GM18505 (cell line): Measurements from ENCODE around the gene USP47.
"Not testable (repeated sequence)": the region's sequence is repeated elsewhere in the genome, so short reads cannot be mapped to it uniquely, and the experiment has no call there.

Experiments used
- ATAC-seq: cut with Tn5 transposase; IDR thresholded peaks from one replicate; pipeline ENCODE4 v1.9.1; 2021; ENCODE audit not compliant: unreplicated experiment
- POLR2A ChIP-seq: IDR thresholded peaks from 4 replicates; pipeline ENCODE4 v1.6.1; 2011; ENCODE audit warnings: borderline replicate concordance; ENCODE audit not compliant: insufficient read depth, insufficient read length; ENCODE audit errors: extremely low read depth

The USP47 gene

GRCh38 chr11:11814614-11815452 lies 26.9 kb upstream of the USP47 start:
- no peak for TF ChIP-seq POLR2A

GRCh38 chr11:11816511-11817314 lies 25.1 kb upstream of the USP47 start:
- TF ChIP-seq POLR2A, result no peak
- ATAC-seq, result no peak

More at GRCh38 chr11:11814614-11815452, 26.9 kb upstream of the USP47 start:
- ATAC-seq, result no peak

GRCh38 chr11:11817957-11818356 lies 23.8 kb upstream of the USP47 start:
- ATAC-seq, result no peak
- TF ChIP-seq POLR2A, result no peak

GRCh38 chr11:11818529-11819121 lies 23.1 kb upstream of the USP47 start:
- TF ChIP-seq POLR2A, result no peak
- no peak for ATAC-seq

GRCh38 chr11:11821899-11822298 lies 19.9 kb upstream of the USP47 start:
- ATAC-seq, result no peak
- no peak for TF ChIP-seq POLR2A

GRCh38 chr11:11822946-11823345 lies 18.8 kb upstream of the USP47 start:
- no peak for TF ChIP-seq POLR2A
- ATAC-seq, result no peak

- TF ChIP-seq POLR2A, result no peak
- ATAC-seq, result no peak
Observed at GRCh38 chr11:11826260-11826659, 15.5 kb upstream of the USP47 start.

GRCh38 chr11:11827272-11827671 lies 14.5 kb upstream of the USP47 start:
- no peak for ATAC-seq
- TF ChIP-seq POLR2A, result no peak

- ATAC-seq, result not testable (repeated sequence)
Observed at GRCh38 chr11:11831406-11831805, 10.4 kb upstream of the USP47 start.

GRCh38 chr11:11836676-11837231 lies 5.0 kb upstream of the USP47 start:
- TF ChIP-seq POLR2A, result no peak
- ATAC-seq, result no peak

- no peak for TF ChIP-seq POLR2A
- no peak for ATAC-seq
Observed at GRCh38 chr11:11839718-11840117, 2.1 kb upstream of the USP47 start.

GRCh38 chr11:11841116-11841722 lies 553 bp upstream of the USP47 start:
- TF ChIP-seq POLR2A, result no peak
- ATAC-seq, result peak; percentile 26

GRCh38 chr11:11842421-11843008 lies 743 bp downstream of the USP47 start:
- ATAC-seq, result peak; percentile 41

More at GRCh38 chr11:11842421-11843008, 743 bp downstream of the USP47 start:
- TF ChIP-seq POLR2A, result peak; percentile 61
